WI38 (cell line): ENCODE results near the gene SLC37A3.

Source experiments
- H3K4me3 ChIP-seq: 2 replicates; pipeline ENCODE4 v1.5.1; 2011; ENCODE audit warnings: low read depth, mild to moderate bottlenecking, control low read depth, low read length
- TF ChIP-seq, protein P1 (sequence below): IDR thresholded peaks from 2 replicates; pipeline ENCODE4 v1.5.1; 2012; ENCODE audit warnings: low read depth, mild to moderate bottlenecking, control low read depth, low read length

Gene SLC37A3

GRCh38 chr7:140310337-140311002, 87.9 kb downstream of the SLC37A3 start:
- TF ChIP-seq, protein P1, sequence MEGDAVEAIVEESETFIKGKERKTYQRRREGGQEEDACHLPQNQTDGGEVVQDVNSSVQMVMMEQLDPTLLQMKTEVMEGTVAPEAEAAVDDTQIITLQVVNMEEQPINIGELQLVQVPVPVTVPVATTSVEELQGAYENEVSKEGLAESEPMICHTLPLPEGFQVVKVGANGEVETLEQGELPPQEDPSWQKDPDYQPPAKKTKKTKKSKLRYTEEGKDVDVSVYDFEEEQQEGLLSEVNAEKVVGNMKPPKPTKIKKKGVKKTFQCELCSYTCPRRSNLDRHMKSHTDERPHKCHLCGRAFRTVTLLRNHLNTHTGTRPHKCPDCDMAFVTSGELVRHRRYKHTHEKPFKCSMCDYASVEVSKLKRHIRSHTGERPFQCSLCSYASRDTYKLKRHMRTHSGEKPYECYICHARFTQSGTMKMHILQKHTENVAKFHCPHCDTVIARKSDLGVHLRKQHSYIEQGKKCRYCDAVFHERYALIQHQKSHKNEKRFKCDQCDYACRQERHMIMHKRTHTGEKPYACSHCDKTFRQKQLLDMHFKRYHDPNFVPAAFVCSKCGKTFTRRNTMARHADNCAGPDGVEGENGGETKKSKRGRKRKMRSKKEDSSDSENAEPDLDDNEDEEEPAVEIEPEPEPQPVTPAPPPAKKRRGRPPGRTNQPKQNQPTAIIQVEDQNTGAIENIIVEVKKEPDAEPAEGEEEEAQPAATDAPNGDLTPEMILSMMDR: no peak

DNA sequence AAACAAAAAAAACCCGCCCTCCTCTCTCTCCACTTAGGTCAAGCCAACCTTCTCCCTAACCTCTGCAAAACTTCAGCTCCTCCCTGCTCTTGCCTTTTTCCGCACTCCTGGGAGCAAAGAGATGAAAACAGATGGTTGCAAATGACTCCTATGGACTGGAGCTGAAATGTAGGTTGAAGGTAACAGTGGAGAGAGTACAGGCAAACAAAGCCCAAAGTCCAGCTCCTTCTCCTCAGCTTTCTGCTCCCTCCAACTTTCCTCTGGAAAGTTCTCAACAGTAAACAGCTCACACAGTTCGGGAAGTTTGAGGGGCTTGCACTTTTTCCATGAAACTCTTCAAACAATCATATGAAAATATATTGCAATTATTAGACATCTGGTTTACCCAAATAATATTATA, 90.3 kb downstream of the SLC37A3 start:
- TF ChIP-seq, protein P1: no peak

More at GRCh38 chr7:140310337-140311002, 87.9 kb downstream of the SLC37A3 start:
- H3K4me3 ChIP-seq: no peak overlapping the region

GRCh38 chr7:140304191-140304799, 94.0 kb downstream of the SLC37A3 start:
- TF ChIP-seq, protein P1: no peak
- H3K4me3 ChIP-seq: no peak overlapping the region

More for the DNA sequence above, 90.3 kb downstream of the SLC37A3 start:
- H3K4me3 ChIP-seq: no peak overlapping the region

GRCh38 chr7:140300243-140301136, 97.8 kb downstream of the SLC37A3 start:
- TF ChIP-seq, protein P1: no peak
- no peak overlapping the region for H3K4me3 ChIP-seq

DNA sequence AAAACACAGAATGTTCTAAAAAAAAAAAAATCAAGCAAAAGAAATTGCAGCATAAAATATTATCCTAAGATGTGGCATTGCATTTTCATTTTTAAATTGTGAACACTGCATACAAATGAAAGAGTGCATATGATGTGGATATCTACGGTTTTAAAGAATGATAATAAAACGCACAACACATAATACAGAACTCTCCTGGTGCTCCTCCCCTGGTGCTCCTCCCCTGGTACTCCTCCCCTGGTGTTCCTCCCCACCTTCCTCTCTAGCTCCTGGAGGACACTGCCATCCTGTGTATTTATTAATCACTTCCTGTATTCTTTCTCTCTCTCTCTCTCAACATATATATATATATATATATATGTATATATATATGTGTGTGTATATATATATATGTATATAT, 100.1 kb downstream of the SLC37A3 start:
- H3K4me3 ChIP-seq: no peak overlapping the region
- TF ChIP-seq, protein P1: no peak

DNA sequence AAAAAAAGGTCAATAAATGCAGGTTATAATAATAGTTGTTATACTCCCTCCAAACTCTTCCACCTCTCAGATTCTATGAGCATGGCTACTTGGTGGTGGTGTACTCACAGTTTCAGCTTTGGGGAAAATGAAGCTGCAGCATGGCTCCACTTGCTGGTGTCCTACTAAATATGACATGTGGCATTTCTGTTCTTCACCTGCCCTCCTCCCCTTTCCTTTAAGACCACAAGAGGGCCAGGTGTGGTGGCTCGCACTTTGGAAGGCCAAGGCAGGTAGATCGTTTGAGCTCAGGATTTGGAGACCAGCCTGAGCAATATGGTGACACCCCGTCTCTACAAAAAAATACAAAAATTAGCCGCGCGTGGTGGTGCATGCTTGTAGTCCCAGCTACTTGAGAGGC, 101.1 kb downstream of the SLC37A3 start:
- TF ChIP-seq, protein P1: no peak
- no peak overlapping the region for H3K4me3 ChIP-seq

DNA sequence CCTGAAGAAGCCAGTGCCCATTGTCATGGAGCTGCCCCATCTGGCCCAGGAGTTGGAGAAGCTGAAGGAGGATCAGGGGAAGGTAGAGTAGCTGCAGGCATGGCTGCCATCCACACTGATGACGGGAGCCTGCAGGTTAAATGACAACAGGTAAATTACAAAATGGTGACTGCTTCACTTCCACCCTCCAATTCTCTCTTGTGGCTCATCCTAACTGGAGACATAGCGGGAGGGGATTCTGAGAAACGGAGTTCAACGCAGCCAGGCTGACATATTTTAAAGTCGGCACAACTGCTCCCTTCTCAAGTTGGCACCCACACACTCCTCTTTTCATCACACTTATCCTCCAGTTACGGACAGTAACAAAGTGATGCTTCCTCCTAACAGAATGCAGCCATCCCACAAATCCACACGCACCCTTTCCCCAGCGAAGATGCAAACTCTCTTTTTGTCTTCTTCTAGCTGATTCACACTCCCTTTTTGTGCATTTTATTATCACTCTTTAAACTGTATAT, 103.0 kb downstream of the SLC37A3 start:
- TF ChIP-seq, protein P1: no peak
- H3K4me3 ChIP-seq: no peak overlapping the region
